Measurements from ENCODE around the gene CDCA4. TPM values are rescaled to one million over a fixed set of nuclear protein-coding genes. Genes with fewer than 3 reads are reported as not detected.

Gene CDCA4
- total RNA-seq, 2 experiments from 2014 or later, result 17.7 to 18.8 TPM

GRCh38 chr14:105063056-105063455 lies 42.2 kb upstream of the CDCA4 start:
- POLR2A ChIA-PET, result interaction anchor here (1.0 to 7.3 kb wide), 6 partner anchors 10 to 42 kb away, joined by 3 to 62 read pairs (median 6); partner anchors contain the start of gene CDCA4
- H3K4me1 ChIP-seq (ENCODE audit: insufficient read depth, low read length), result peaks cover 98% of the 10 kb centered on the region
- no peaks in the 10 kb centered on the region for H3K9me3 ChIP-seq (ENCODE audit: control insufficient read depth in 1 of 2, insufficient read depth in 1 of 2, low read length in 2 of 2)
- peaks cover 9% of the 10 kb centered on the region for H3K36me3 ChIP-seq (ENCODE audit: insufficient read depth, low read length)
- no peaks in the 10 kb centered on the region for H3K27me3 Mint-ChIP-seq
- peak overlapping the region; percentile 100 for H3K4me3 Mint-ChIP-seq
- no peaks in the 10 kb centered on the region for H3K27me3 ChIP-seq (ENCODE audit: control insufficient read depth in 1 of 2, insufficient read depth in 2 of 2, low read length in 2 of 2)
- H3K27ac Mint-ChIP-seq, result peak overlapping the region; percentile 91
- peaks cover 29% of the 10 kb centered on the region for H3K36me3 Mint-ChIP-seq (ENCODE audit: low read depth)
- DNase-seq (no peak), ATAC-seq (ENCODE audit: poor library complexity) (no peak)
- H3K4me1 Mint-ChIP-seq (ENCODE audit: low read depth), result peaks cover 74% of the 10 kb centered on the region
- peak overlapping the region; percentile 82 for H3K4me3 ChIP-seq (ENCODE audit: low read length)
- H3K9me3 Mint-ChIP-seq, result no peaks in the 10 kb centered on the region
- CTCF ChIA-PET, result interaction anchor here (6.0 to 9.9 kb wide), 3 partner anchors 18 to 27 kb away, joined by 44 to 75 read pairs (median 49); no protein-coding TSS in a partner anchor
- TF ChIP-seq CTCF (IDR thresholded peaks at IDR 0.05), result no peak
- peak overlapping the region; percentile 94 to 95 for H3K27ac ChIP-seq (ENCODE audit: low read depth in 1 of 2, low read length in 2 of 2)
- intact Hi-C loops (cut with DNase I, micrococcal nuclease), result no loop called here

GRCh38 chr14:105062048-105062433 lies 41.2 kb upstream of the CDCA4 start:
- DNase-seq (peak in 1 of 14 experiments; percentile 6), ATAC-seq (ENCODE audit: poor library complexity) (no peak)
- Histone ChIP-seq H3K4me1 (ENCODE audit: insufficient read depth, low read length) (peaks cover 89% of the 10 kb centered on the region), H3K9me3 (ENCODE audit: control insufficient read depth in 1 of 2, insufficient read depth in 1 of 2, low read length in 2 of 2) (no peaks in the 10 kb centered on the region), H3K27ac (ENCODE audit: low read depth in 1 of 2, low read length in 2 of 2) (peak overlapping the region; percentile 86 to 95), H3K4me3 (ENCODE audit: low read length) (peak overlapping the region; percentile 82), H3K36me3 (ENCODE audit: insufficient read depth, low read length) (peaks cover 13% of the 10 kb centered on the region), H3K27me3 (ENCODE audit: control insufficient read depth in 1 of 2, insufficient read depth in 2 of 2, low read length in 2 of 2) (no peaks in the 10 kb centered on the region)
- CTCF ChIA-PET, result interaction anchor here (6.0 to 9.9 kb wide), 3 partner anchors 17 to 28 kb away, joined by 44 to 75 read pairs (median 49); no protein-coding TSS in a partner anchor
- peaks cover 36% of the 10 kb centered on the region for H3K36me3 Mint-ChIP-seq (ENCODE audit: low read depth)
- no peak for TF ChIP-seq CTCF (IDR thresholded peaks at IDR 0.05)
- POLR2A ChIA-PET, result interaction anchor here (0.5 to 7.3 kb wide), 5 partner anchors 9 to 41 kb away, joined by 3 to 62 read pairs (median 7); partner anchors contain the start of gene CDCA4
- peaks cover 69% of the 10 kb centered on the region for H3K4me1 Mint-ChIP-seq (ENCODE audit: low read depth)
- no peaks in the 10 kb centered on the region for H3K27me3 Mint-ChIP-seq
- peak overlapping the region; percentile 91 for H3K27ac Mint-ChIP-seq
- no peaks in the 10 kb centered on the region for H3K9me3 Mint-ChIP-seq
- peak overlapping the region; percentile 100 for H3K4me3 Mint-ChIP-seq
- intact Hi-C loops (cut with DNase I, micrococcal nuclease), result no loop called here

- no peak for ATAC-seq (ENCODE audit: poor library complexity)
- intact Hi-C loops (cut with DNase I, micrococcal nuclease), result loop anchor here in 1 of 2 experiments (2.0 kb wide), 1 partner anchor 15 kb away; no protein-coding TSS in a partner anchor
Measured at GRCh38 chr14:105061428-105062047, 40.7 kb upstream of the CDCA4 start.

More at GRCh38 chr14:105061428-105062047, 40.7 kb upstream of the CDCA4 start:
- peak overlapping the region; percentile 86 to 95 for H3K27ac ChIP-seq (ENCODE audit: low read depth in 1 of 2, low read length in 2 of 2)
- Mint-ChIP-seq H3K4me3 (peak overlapping the region; percentile 100), H3K36me3 (ENCODE audit: low read depth) (peaks cover 41% of the 10 kb centered on the region), H3K4me1 (ENCODE audit: low read depth) (peaks cover 69% of the 10 kb centered on the region), H3K9me3 (no peaks in the 10 kb centered on the region), H3K27ac (peak overlapping the region; percentile 91), H3K27me3 (no peaks in the 10 kb centered on the region)
- peak in 9 of 14 experiments; percentile 31 to 72 (median 55) for DNase-seq
- POLR2A ChIA-PET, result interaction anchor here (0.6 to 7.3 kb wide), 6 partner anchors 14 to 842 kb away, joined by 3 to 62 read pairs (median 7); partner anchors contain the start of gene CDCA4
- H3K4me3 ChIP-seq (ENCODE audit: low read length), result peak overlapping the region; percentile 82
- TF ChIP-seq CTCF (IDR thresholded peaks at IDR 0.05), result no peak
- CTCF ChIA-PET, result interaction anchor here (0.8 to 9.9 kb wide), 5 partner anchors 16 to 86 kb away, joined by 3 to 75 read pairs (median 44); no protein-coding TSS in a partner anchor
- H3K36me3 ChIP-seq (ENCODE audit: insufficient read depth, low read length), result peaks cover 18% of the 10 kb centered on the region
- H3K4me1 ChIP-seq (ENCODE audit: insufficient read depth, low read length), result peaks cover 84% of the 10 kb centered on the region
- H3K27me3 ChIP-seq (ENCODE audit: control insufficient read depth in 1 of 2, insufficient read depth in 2 of 2, low read length in 2 of 2), result no peaks in the 10 kb centered on the region
- H3K9me3 ChIP-seq (ENCODE audit: control insufficient read depth in 1 of 2, insufficient read depth in 1 of 2, low read length in 2 of 2), result no peaks in the 10 kb centered on the region
